ENCODE measurements around the gene CHGA. TPM values are rescaled to one million over a fixed set of nuclear protein-coding genes. Genes with fewer than 3 reads are reported as not detected.

CHGA gene
- total RNA-seq, 2 experiments from 2014 or later, result not detected

DNA sequence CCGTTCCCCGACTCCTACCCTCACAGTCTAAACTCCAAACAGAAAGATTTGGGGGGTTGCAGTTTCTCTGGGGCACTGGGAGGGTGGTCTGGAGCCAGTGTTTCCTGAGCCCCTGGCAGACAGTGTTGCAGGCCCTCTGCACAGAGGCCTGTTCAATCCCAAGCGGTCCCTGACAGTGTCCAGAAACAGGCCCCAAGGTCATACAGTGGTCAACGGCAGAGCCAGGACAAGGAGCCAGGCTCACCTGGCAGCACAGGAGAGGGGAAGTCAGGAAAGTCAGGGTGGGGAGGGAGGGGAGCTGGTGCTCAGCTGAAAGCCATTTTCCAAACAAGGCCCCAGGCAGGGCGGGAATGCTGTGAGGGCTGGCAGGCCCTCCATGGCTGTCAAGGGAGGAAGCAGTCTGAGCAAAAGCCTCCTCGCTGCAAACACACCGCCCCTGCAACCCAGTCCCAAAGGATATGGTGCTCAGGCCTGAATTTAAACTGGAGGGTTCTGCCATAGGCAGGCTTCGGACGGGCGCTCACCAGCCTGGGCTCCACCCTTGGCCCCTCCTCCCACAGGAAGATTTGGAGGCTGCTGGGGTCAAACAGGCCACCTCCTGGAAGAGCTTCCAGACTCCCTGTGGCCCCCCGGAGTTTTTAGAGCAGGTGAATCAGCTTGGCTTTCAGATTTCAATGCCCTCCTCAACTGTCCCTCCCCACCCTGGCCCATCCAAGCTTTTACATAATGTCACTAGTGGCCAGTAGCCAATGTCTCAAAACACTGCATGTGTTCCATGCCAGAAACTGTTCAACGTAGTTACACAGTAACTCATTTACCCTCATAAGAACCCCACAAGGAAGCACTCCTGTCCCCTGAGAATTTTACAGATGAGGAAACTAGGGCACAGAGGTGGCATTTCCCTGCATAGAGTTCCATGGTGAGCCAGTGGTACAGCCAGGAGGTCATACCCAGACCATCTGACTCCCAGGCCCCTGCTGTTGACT lies 41.5 kb downstream of the CHGA start:
- no peaks in the 10 kb centered on the region for H3K9me3 Mint-ChIP-seq
- no peak overlapping the region for H3K4me3 Mint-ChIP-seq
- TF ChIP-seq, protein P1, sequence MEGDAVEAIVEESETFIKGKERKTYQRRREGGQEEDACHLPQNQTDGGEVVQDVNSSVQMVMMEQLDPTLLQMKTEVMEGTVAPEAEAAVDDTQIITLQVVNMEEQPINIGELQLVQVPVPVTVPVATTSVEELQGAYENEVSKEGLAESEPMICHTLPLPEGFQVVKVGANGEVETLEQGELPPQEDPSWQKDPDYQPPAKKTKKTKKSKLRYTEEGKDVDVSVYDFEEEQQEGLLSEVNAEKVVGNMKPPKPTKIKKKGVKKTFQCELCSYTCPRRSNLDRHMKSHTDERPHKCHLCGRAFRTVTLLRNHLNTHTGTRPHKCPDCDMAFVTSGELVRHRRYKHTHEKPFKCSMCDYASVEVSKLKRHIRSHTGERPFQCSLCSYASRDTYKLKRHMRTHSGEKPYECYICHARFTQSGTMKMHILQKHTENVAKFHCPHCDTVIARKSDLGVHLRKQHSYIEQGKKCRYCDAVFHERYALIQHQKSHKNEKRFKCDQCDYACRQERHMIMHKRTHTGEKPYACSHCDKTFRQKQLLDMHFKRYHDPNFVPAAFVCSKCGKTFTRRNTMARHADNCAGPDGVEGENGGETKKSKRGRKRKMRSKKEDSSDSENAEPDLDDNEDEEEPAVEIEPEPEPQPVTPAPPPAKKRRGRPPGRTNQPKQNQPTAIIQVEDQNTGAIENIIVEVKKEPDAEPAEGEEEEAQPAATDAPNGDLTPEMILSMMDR (IDR thresholded peaks at IDR 0.05), result no peak
- ChIA-PET POLR2A (interaction anchor here (1.0 kb wide), 1 partner anchor 9 kb away, joined by 3 read pairs; no protein-coding TSS in a partner anchor), CTCF (interaction anchor here (1.6 to 5.7 kb wide), 2 partner anchors 10 to 12 kb away, joined by 5 to 21 read pairs; no protein-coding TSS in a partner anchor)
- H3K36me3 Mint-ChIP-seq (ENCODE audit: low read depth), result peaks cover 9% of the 10 kb centered on the region
- H3K4me1 Mint-ChIP-seq (ENCODE audit: low read depth), result peaks cover 14% of the 10 kb centered on the region
- intact Hi-C loops (cut with micrococcal nuclease), result no loop called here
- H3K27me3 Mint-ChIP-seq, result no peaks in the 10 kb centered on the region
- no peak for DNase-seq
- no peak for ATAC-seq
- no peak overlapping the region for H3K27ac Mint-ChIP-seq

DNA sequence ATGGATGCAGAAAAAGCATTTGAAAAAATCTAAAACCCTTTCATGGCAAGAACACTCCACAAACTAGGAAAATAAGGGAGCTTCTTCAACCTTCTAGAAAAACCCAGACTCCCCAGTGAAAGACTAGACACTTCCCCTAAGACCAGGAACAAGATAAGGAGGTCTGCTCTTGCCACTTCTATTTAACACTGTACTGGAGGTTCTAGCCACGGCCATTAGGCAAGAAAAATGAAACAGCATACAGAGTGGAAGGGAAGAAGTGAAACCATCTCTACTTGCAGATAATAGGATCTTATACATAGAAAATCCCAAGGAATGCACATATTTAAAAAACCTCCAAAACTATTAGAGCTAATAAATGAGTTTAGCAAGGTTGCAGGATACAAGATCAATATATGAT lies 42.3 kb downstream of the CHGA start:
- Mint-ChIP-seq H3K27ac (no peak overlapping the region), H3K27me3 (no peaks in the 10 kb centered on the region), H3K4me1 (ENCODE audit: low read depth) (peaks cover 14% of the 10 kb centered on the region), H3K36me3 (ENCODE audit: low read depth) (peaks cover 9% of the 10 kb centered on the region), H3K4me3 (no peak overlapping the region), H3K9me3 (no peaks in the 10 kb centered on the region)
- TF ChIP-seq, protein P1 (IDR thresholded peaks at IDR 0.05), result no peak
- CTCF ChIA-PET, result interaction anchor here (1.0 to 5.7 kb wide), 3 partner anchors 11 to 148 kb away, joined by 3 to 21 read pairs (median 5); no protein-coding TSS in a partner anchor
- intact Hi-C loops (cut with micrococcal nuclease), result no loop called here
- DNase-seq, result no peak
- POLR2A ChIA-PET, result interaction anchor here (1.0 kb wide), 1 partner anchor 10 kb away, joined by 3 read pairs; no protein-coding TSS in a partner anchor
- ATAC-seq, result no peak

DNA sequence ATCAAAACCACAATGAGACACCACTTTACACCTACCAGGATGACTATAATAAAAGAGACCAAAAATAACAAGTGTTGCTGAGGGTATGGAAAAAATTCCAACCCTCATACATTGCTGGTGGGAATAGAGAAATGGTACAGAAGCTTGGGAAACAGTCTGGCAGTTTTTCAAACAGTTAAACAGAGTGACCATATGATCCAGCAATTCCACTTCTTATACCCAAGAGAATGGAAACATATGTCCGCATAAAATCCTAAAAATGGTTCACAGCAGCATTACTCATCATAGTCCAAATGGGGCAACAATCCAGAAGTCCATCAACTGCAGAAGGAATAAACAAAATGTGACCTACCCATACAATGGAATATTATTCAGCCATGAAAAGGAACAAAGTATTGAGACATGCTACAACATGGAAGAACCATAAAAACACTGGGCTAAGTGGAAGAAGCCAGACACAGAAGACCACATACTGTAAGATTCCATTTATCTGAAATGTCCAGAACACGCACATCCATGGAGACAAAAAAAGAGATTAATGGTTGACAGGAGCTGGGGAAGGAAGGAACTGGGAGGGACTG lies 44.5 kb downstream of the CHGA start:
- H3K9me3 Mint-ChIP-seq, result no peaks in the 10 kb centered on the region
- TF ChIP-seq, protein P1 (IDR thresholded peaks at IDR 0.05), result no peak
- CTCF ChIA-PET, result interaction anchor here (2.3 to 5.7 kb wide), 2 partner anchors 15 kb away, joined by 11 to 21 read pairs; no protein-coding TSS in a partner anchor
- no peak for DNase-seq
- no peak for ATAC-seq
- H3K4me3 Mint-ChIP-seq, result no peak overlapping the region
- no peaks in the 10 kb centered on the region for H3K27me3 Mint-ChIP-seq
- no peak overlapping the region for H3K27ac Mint-ChIP-seq
- H3K36me3 Mint-ChIP-seq (ENCODE audit: low read depth), result peaks cover 9% of the 10 kb centered on the region
- intact Hi-C loops (cut with micrococcal nuclease), result no loop called here
- POLR2A ChIA-PET, result no interaction called here
- peaks cover 19% of the 10 kb centered on the region for H3K4me1 Mint-ChIP-seq (ENCODE audit: low read depth)

DNA sequence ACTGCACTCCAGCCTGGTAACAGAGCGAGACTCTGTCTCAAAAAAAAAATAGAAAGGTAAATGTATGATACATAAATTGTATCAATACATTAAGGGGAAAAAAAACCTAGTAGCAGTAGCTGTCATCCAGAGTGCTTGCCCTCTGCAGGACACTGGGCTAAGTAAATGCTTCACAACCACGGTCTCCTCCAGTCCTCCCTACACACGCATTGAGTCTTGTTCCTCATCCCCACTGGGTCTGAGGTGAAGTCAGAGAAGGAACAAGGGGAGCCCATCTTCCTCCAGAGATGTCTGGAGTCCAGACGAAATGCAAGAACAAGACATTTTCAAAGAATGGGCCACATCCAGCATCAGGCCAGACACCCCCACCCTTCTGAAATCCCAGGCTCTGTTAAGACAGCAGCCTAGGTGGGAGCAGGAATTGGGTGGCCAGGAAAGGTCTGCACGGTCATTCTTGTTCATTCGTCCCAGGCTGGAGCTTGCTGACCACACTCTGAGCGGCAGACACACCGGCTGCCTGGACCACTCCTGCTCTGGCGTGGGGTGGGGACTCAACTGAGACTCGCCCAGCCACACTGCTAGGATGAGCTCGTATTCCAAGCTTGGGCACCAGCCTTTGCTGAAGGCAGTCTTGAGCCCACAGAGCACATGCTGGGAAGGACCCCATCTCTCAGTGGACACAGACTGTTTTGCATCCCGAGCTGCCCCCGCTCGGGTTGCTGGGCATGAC lies 45.5 kb downstream of the CHGA start:
- POLR2A ChIA-PET, result interaction anchor here (0.6 kb wide), 1 partner anchor 87 kb away, joined by 4 read pairs; no protein-coding TSS in a partner anchor
- CTCF ChIA-PET, result interaction anchor here (2.3 kb wide), 1 partner anchor 16 kb away, joined by 11 read pairs; no protein-coding TSS in a partner anchor
- no peak overlapping the region for H3K4me3 Mint-ChIP-seq
- DNase-seq (no peak), ATAC-seq (no peak)
- H3K9me3 Mint-ChIP-seq, result no peaks in the 10 kb centered on the region
- intact Hi-C loops (cut with micrococcal nuclease), result no loop called here
- peaks cover 19% of the 10 kb centered on the region for H3K4me1 Mint-ChIP-seq (ENCODE audit: low read depth)
- H3K27me3 Mint-ChIP-seq, result no peaks in the 10 kb centered on the region
- TF ChIP-seq, protein P1 (IDR thresholded peaks at IDR 0.05), result no peak
- peaks cover 17% of the 10 kb centered on the region for H3K36me3 Mint-ChIP-seq (ENCODE audit: low read depth)
- no peak overlapping the region for H3K27ac Mint-ChIP-seq

Data from activated CD8-positive, alpha-beta T cell treated with anti-CD3 and anti-CD28 coated beads for 36 hours (primary cell).